ENCODE data around the gene FAM13A. TPM values are rescaled to one million over a fixed set of nuclear protein-coding genes. Genes with fewer than 3 reads are reported as not detected.
A peak's percentile ranks its signal among the peaks of the same experiment; 100 is the strongest.

Gene FAM13A
- total RNA-seq, 4 donors from 2014 or later: 17.7 to 80.3 (median 46.2) TPM

DNA sequence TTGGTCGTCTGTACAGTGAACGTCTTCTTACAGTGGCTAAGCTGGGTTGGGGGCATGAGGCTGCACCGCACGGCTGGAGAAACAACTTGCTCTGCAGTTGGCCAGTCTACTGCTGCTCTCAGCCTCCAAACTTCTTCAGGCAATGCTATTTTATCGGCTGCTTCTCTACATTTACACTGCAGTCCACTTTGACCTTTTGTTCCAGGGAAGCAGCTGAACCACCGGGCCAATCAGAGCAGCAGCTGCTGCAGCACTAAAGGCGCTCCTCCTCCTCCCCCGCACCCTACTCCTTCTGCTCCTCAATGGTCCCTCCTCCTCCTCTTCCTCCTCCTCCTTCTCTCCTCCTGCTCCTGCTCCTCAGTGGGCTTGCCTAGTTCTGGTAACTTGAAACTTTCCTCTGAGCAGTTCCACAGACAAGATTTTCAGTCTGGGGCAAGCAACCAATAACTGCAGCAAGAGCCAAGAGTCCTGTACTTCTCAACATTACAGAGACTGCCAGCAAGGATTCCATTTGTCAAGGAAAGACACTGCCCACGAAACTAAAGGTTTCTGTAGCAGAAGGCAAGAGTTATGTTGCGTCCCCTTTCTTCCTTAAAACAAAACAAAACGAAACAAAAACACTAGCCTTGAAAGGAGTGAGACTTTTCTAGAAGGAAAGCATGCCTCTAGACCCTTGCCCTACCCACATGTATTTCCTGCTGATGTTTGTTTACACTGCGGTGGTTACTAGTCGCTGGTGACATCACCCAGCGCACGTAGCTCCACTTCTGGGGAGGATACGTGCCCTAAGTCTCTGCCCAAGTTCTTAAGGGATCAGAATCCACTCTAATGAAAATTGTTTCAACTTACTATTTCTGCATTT is 233.7 kb downstream of the FAM13A start:
- Histone ChIP-seq H3K27ac (peak overlapping the region; percentile 78 to 95), H3K9me3 (no peaks in the 10 kb centered on the region), H3K4me3 (peak overlapping the region; percentile 44 to 51), H3K36me3 (no peaks in the 10 kb centered on the region), H3K27me3 (no peaks in the 10 kb centered on the region), H3K4me1 (peaks cover 0 to 2% of the 10 kb centered on the region in 2 donors)
- DNase-seq: peak; percentile 86 to 94
- TF ChIP-seq POLR2A (IDR thresholded peaks at IDR 0.05): peak; percentile 44 to 58
- TF ChIP-seq, protein P1, sequence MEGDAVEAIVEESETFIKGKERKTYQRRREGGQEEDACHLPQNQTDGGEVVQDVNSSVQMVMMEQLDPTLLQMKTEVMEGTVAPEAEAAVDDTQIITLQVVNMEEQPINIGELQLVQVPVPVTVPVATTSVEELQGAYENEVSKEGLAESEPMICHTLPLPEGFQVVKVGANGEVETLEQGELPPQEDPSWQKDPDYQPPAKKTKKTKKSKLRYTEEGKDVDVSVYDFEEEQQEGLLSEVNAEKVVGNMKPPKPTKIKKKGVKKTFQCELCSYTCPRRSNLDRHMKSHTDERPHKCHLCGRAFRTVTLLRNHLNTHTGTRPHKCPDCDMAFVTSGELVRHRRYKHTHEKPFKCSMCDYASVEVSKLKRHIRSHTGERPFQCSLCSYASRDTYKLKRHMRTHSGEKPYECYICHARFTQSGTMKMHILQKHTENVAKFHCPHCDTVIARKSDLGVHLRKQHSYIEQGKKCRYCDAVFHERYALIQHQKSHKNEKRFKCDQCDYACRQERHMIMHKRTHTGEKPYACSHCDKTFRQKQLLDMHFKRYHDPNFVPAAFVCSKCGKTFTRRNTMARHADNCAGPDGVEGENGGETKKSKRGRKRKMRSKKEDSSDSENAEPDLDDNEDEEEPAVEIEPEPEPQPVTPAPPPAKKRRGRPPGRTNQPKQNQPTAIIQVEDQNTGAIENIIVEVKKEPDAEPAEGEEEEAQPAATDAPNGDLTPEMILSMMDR (IDR thresholded peaks at IDR 0.05): no peak
- intact Hi-C loops (cut with DNase I; ENCODE audit: low total_unique reads): loop anchor here (10.0 kb wide), 1 partner anchor 192 kb away; no protein-coding TSS in a partner anchor

DNA sequence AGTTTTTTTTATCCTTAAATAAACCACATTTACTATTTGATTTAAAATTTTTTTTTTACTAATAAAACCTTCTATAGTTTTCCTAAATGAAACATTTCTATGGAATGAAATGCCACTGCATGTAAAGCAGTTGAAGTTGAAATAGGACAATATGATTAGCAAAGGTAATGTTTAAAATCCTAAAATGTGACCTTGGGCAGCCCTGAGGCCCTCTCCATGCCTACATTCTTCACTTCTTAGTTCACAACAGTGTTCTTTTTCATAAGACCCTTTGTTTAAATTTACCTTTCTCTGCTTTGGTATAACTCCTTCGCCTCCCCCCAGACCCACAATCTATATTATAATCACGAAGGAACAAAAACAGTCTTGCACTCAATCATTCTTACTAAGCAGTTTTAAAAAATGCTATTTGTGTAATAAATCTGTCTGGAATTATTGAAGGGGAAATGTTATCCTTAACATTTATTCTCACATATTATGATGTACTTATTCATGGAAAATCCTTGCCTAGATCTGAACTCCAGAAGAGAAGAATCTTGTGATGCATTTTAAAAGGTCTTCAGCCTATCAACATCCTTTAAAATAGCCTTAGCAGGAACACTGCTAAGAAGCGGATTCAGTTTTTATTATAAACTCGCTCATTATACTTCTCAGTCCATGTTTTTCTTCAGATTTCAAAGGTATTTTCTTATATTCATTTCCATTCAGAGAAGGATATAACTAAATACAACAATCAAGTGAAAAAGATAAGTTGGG is 234.8 kb downstream of the FAM13A start:
- no peaks in the 10 kb centered on the region for H3K9me3 ChIP-seq
- DNase-seq: no peak
- H3K4me3 ChIP-seq: peak overlapping the region; percentile 44 to 51
- intact Hi-C loops (cut with DNase I; ENCODE audit: low total_unique reads): loop anchor here (10.0 kb wide), 1 partner anchor 193 kb away; no protein-coding TSS in a partner anchor
- TF ChIP-seq, protein P1 (IDR thresholded peaks at IDR 0.05): no peak
- TF ChIP-seq POLR2A (IDR thresholded peaks at IDR 0.05): no peak
- H3K27me3 ChIP-seq: no peaks in the 10 kb centered on the region
- no peaks in the 10 kb centered on the region for H3K36me3 ChIP-seq
- peak overlapping the region; percentile 78 to 95 for H3K27ac ChIP-seq
- H3K4me1 ChIP-seq: peaks cover 0 to 4% of the 10 kb centered on the region in 2 donors

DNA sequence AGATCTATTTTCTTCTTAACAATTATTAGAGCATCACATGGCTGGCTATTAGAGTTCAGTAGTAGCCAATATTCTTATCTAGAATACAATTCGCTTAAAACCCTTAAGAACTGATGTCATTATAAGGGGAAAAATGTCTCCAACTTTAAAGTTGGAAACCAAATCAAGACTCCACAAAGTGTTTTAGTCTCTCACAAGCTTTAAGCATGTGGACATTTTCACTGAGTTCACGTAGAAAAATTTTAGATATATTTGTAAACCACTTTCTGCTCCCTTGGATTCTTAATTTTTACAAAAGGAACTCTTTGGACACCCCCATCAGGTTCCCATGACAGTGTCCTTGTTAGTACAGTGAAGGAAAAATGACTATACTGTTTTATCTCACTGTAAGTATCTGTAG is 235.5 kb downstream of the FAM13A start:
- Histone ChIP-seq H3K36me3 (no peaks in the 10 kb centered on the region), H3K4me3 (peak overlapping the region in 1 of 2 donors; percentile 51), H3K4me1 (peaks cover 0 to 4% of the 10 kb centered on the region in 2 donors), H3K27me3 (no peaks in the 10 kb centered on the region), H3K9me3 (no peaks in the 10 kb centered on the region), H3K27ac (peak overlapping the region; percentile 78 to 95)
- intact Hi-C loops (cut with DNase I; ENCODE audit: low total_unique reads): loop anchor here (10.0 kb wide), 1 partner anchor 193 kb away; no protein-coding TSS in a partner anchor
- TF ChIP-seq, protein P1 (IDR thresholded peaks at IDR 0.05): no peak
- DNase-seq: no peak

DNA sequence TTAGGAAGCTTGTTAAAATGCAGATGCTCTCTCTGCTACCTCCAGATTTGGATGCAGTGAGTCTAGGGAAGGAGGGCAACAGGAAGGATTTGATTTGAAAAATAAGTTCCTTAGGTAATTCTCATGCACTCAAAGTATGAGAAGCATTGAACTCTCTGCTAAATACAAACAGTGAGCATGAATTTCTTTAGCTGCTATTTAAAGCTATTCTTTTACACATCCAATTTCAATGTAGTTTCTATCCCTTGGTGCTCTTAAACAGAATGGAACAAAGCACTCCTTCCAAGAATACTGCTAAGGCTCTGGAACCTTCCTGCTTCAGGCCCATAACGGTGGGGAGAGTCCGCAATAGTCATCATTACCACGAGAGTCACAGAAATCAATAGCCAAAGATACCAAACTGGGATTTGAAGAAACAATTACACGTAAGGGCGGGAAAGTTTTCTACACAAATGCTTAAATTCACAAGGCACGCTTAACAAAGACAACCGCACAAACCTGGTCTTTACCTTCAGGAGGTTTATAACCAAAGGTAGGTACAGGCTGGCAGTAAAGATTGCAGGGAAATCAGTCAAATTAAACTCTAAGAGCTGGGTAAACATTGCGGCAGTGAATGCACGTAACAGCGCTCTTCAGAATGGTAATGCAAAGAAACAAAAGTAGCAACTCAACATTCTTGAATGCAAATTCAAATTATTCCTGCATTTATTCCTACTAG is 236.1 kb downstream of the FAM13A start:
- H3K4me1 ChIP-seq: peaks cover 0 to 4% of the 10 kb centered on the region in 2 donors
- no peak for DNase-seq
- no peaks in the 10 kb centered on the region for H3K27me3 ChIP-seq
- no peak for TF ChIP-seq POLR2A (IDR thresholded peaks at IDR 0.05)
- TF ChIP-seq, protein P1 (IDR thresholded peaks at IDR 0.05): no peak
- H3K36me3 ChIP-seq: no peaks in the 10 kb centered on the region
- peak overlapping the region in 1 of 2 donors; percentile 51 for H3K4me3 ChIP-seq
- no peaks in the 10 kb centered on the region for H3K9me3 ChIP-seq
- intact Hi-C loops (cut with DNase I; ENCODE audit: low total_unique reads): loop anchor here (10.0 kb wide), 1 partner anchor 194 kb away; no protein-coding TSS in a partner anchor
- H3K27ac ChIP-seq: peak overlapping the region; percentile 34 to 95

Data from uterus (tissue), 4 donors.